Activated naive CD8-positive, alpha-beta T cell treated with anti-CD3 and anti-CD28 coated beads for 36 hours (primary cell): Measurements from ENCODE around the gene ANKRD44. TPM values are rescaled to one million over a fixed set of nuclear protein-coding genes. Genes with fewer than 3 reads are reported as not detected.
"Not testable (repeated sequence)": the region's sequence is repeated elsewhere in the genome, so short reads cannot be mapped to it uniquely, and the experiment has no call there.

Experiments
- DNase-seq: peaks from one replicate; pipeline ENCODE4 v3.0.0; 2021
- H3K27ac Mint-ChIP-seq: one replicate; pipeline ENCODE4 v1.8.0; 2022; ENCODE audit warnings: mild to moderate bottlenecking, moderate library complexity, mixed read lengths
- H3K27me3 Mint-ChIP-seq: one replicate; pipeline ENCODE4 v1.8.0; 2022; ENCODE audit warnings: mild to moderate bottlenecking, mixed read lengths
- H3K36me3 Mint-ChIP-seq: one replicate; pipeline ENCODE4 v1.8.0; 2021; ENCODE audit warnings: mild to moderate bottlenecking, mixed read lengths
- H3K4me1 Mint-ChIP-seq: one replicate; pipeline ENCODE4 v1.8.0; 2021; ENCODE audit warnings: mixed read lengths
- H3K4me3 Mint-ChIP-seq: one replicate; pipeline ENCODE4 v1.8.0; 2022; ENCODE audit warnings: mild to moderate bottlenecking, moderate library complexity, mixed read lengths
- H3K9me3 Mint-ChIP-seq: one replicate; pipeline ENCODE4 v1.8.0; 2022; ENCODE audit warnings: mixed read lengths
- total RNA-seq, 2 experiments: library from RNA; stranded (reverse); gene quantifications; one replicate each; pipeline ENCODE4 v1.2.3, GENCODE V29; 2021

The ANKRD44 gene
- total RNA-seq, 2 experiments from 2014 or later: 118 to 121 TPM

GRCh38 chr2:197008741-197009341 is 301.7 kb downstream of the ANKRD44 start:
- H3K9me3 Mint-ChIP-seq, H3K27ac Mint-ChIP-seq, DNase-seq, H3K4me1 Mint-ChIP-seq, H3K27me3 Mint-ChIP-seq, H3K4me3 Mint-ChIP-seq: not testable (repeated sequence)
- H3K36me3 Mint-ChIP-seq: peaks cover 17% of the 10 kb centered on the region

- no peaks in the 10 kb centered on the region for H3K27me3 Mint-ChIP-seq
- H3K4me1 Mint-ChIP-seq: peaks cover 2% of the 10 kb centered on the region
- H3K27ac Mint-ChIP-seq: peak overlapping the region; percentile 55
- H3K36me3 Mint-ChIP-seq: peaks cover 17% of the 10 kb centered on the region
- no peak overlapping the region for H3K4me3 Mint-ChIP-seq
- DNase-seq: no peak
- no peaks in the 10 kb centered on the region for H3K9me3 Mint-ChIP-seq
Observed at GRCh38 chr2:197007716-197008628, 302.6 kb downstream of the ANKRD44 start.

GRCh38 chr2:197001921-197002320 is 308.7 kb downstream of the ANKRD44 start:
- Mint-ChIP-seq H3K27ac (peak overlapping the region; percentile 51), H3K9me3 (no peaks in the 10 kb centered on the region), H3K4me3 (no peak overlapping the region), H3K36me3 (peaks cover 19% of the 10 kb centered on the region), H3K4me1 (peaks cover 4% of the 10 kb centered on the region), H3K27me3 (no peaks in the 10 kb centered on the region)
- DNase-seq: no peak

- no peaks in the 10 kb centered on the region for H3K9me3 Mint-ChIP-seq
- DNase-seq: no peak
- H3K27me3 Mint-ChIP-seq: no peaks in the 10 kb centered on the region
- peaks cover 38% of the 10 kb centered on the region for H3K36me3 Mint-ChIP-seq
- H3K4me1 Mint-ChIP-seq: peaks cover 14% of the 10 kb centered on the region
- no peak overlapping the region for H3K4me3 Mint-ChIP-seq
- no peak overlapping the region for H3K27ac Mint-ChIP-seq
Observed at GRCh38 chr2:196995757-196996314, 314.7 kb downstream of the ANKRD44 start.

GRCh38 chr2:196994764-196995163 is 315.8 kb downstream of the ANKRD44 start:
- peaks cover 25% of the 10 kb centered on the region for H3K4me1 Mint-ChIP-seq
- peak overlapping the region; percentile 3 for H3K27ac Mint-ChIP-seq
- peaks cover 46% of the 10 kb centered on the region for H3K36me3 Mint-ChIP-seq

GRCh38 chr2:196993617-196994016 is 317.0 kb downstream of the ANKRD44 start:
- Mint-ChIP-seq H3K36me3 (peaks cover 53% of the 10 kb centered on the region), H3K27me3 (no peaks in the 10 kb centered on the region), H3K9me3 (peaks cover 3% of the 10 kb centered on the region), H3K27ac (peak overlapping the region; percentile 72), H3K4me3 (no peak overlapping the region), H3K4me1 (peaks cover 35% of the 10 kb centered on the region)
- no peak for DNase-seq

More at GRCh38 chr2:196994764-196995163, 315.8 kb downstream of the ANKRD44 start:
- DNase-seq: no peak
- H3K4me3 Mint-ChIP-seq: no peak overlapping the region
- peaks cover 3% of the 10 kb centered on the region for H3K9me3 Mint-ChIP-seq
- no peaks in the 10 kb centered on the region for H3K27me3 Mint-ChIP-seq

- H3K27me3 Mint-ChIP-seq: no peaks in the 10 kb centered on the region
- peaks cover 3% of the 10 kb centered on the region for H3K9me3 Mint-ChIP-seq
- H3K4me1 Mint-ChIP-seq: peaks cover 47% of the 10 kb centered on the region
- H3K36me3 Mint-ChIP-seq: peaks cover 60% of the 10 kb centered on the region
- no peak overlapping the region for H3K4me3 Mint-ChIP-seq
- no peak for DNase-seq
- peak overlapping the region; percentile 55 for H3K27ac Mint-ChIP-seq
Observed at GRCh38 chr2:196992466-196992865, 318.1 kb downstream of the ANKRD44 start.

- H3K27me3 Mint-ChIP-seq: no peaks in the 10 kb centered on the region
- peaks cover 3% of the 10 kb centered on the region for H3K9me3 Mint-ChIP-seq
- H3K36me3 Mint-ChIP-seq: peaks cover 65% of the 10 kb centered on the region
- no peak for DNase-seq
- H3K4me1 Mint-ChIP-seq: peaks cover 56% of the 10 kb centered on the region
- H3K4me3 Mint-ChIP-seq: no peak overlapping the region
- peak overlapping the region; percentile 97 for H3K27ac Mint-ChIP-seq
Observed at GRCh38 chr2:196990788-196991461, 319.7 kb downstream of the ANKRD44 start.

GRCh38 chr2:196990092-196990491 is 320.5 kb downstream of the ANKRD44 start:
- peaks cover 72% of the 10 kb centered on the region for H3K36me3 Mint-ChIP-seq
- H3K9me3 Mint-ChIP-seq: peaks cover 6% of the 10 kb centered on the region
- peaks cover 60% of the 10 kb centered on the region for H3K4me1 Mint-ChIP-seq
- peak overlapping the region; percentile 97 for H3K27ac Mint-ChIP-seq
- H3K4me3 Mint-ChIP-seq: no peak overlapping the region
- no peak for DNase-seq
- no peaks in the 10 kb centered on the region for H3K27me3 Mint-ChIP-seq

- peaks cover 61% of the 10 kb centered on the region for H3K4me1 Mint-ChIP-seq
- no peak for DNase-seq
- H3K9me3 Mint-ChIP-seq: peaks cover 12% of the 10 kb centered on the region
- peak overlapping the region; percentile 26 for H3K4me3 Mint-ChIP-seq
- no peaks in the 10 kb centered on the region for H3K27me3 Mint-ChIP-seq
- peaks cover 74% of the 10 kb centered on the region for H3K36me3 Mint-ChIP-seq
- H3K27ac Mint-ChIP-seq: peak overlapping the region; percentile 97
Observed at GRCh38 chr2:196989496-196989895, 321.1 kb downstream of the ANKRD44 start.

GRCh38 chr2:196988639-196989038 is 321.9 kb downstream of the ANKRD44 start:
- peaks cover 65% of the 10 kb centered on the region for H3K4me1 Mint-ChIP-seq
- H3K27me3 Mint-ChIP-seq: no peaks in the 10 kb centered on the region
- peaks cover 16% of the 10 kb centered on the region for H3K9me3 Mint-ChIP-seq
- no peak for DNase-seq
- peak overlapping the region; percentile 97 for H3K27ac Mint-ChIP-seq
- H3K4me3 Mint-ChIP-seq: peak overlapping the region; percentile 9
- H3K36me3 Mint-ChIP-seq: peaks cover 74% of the 10 kb centered on the region

- H3K4me1 Mint-ChIP-seq: peaks cover 65% of the 10 kb centered on the region
- H3K9me3 Mint-ChIP-seq: peaks cover 16% of the 10 kb centered on the region
Observed at GRCh38 chr2:196987649-196988364, 322.8 kb downstream of the ANKRD44 start.

GRCh38 chr2:196987298-196987648 is 323.3 kb downstream of the ANKRD44 start:
- H3K9me3 Mint-ChIP-seq: peaks cover 21% of the 10 kb centered on the region

More at GRCh38 chr2:196987649-196988364, 322.8 kb downstream of the ANKRD44 start:
- Mint-ChIP-seq H3K27me3 (no peaks in the 10 kb centered on the region), H3K4me3 (peak overlapping the region; percentile 26), H3K36me3 (peaks cover 69% of the 10 kb centered on the region), H3K27ac (peak overlapping the region; percentile 97)
- peak; percentile 45 for DNase-seq

GRCh38 chr2:196985511-196986183 is 324.9 kb downstream of the ANKRD44 start:
- Mint-ChIP-seq H3K4me1 (peaks cover 54% of the 10 kb centered on the region), H3K9me3 (peaks cover 26% of the 10 kb centered on the region), H3K27ac (peak overlapping the region; percentile 61), H3K4me3 (no peak overlapping the region), H3K27me3 (no peaks in the 10 kb centered on the region), H3K36me3 (peaks cover 59% of the 10 kb centered on the region)
- no peak for DNase-seq

More at GRCh38 chr2:196987298-196987648, 323.3 kb downstream of the ANKRD44 start:
- peaks cover 71% of the 10 kb centered on the region for H3K36me3 Mint-ChIP-seq
- peak overlapping the region; percentile 8 for H3K4me3 Mint-ChIP-seq
- H3K27ac Mint-ChIP-seq: peak overlapping the region; percentile 97
- H3K27me3 Mint-ChIP-seq: no peaks in the 10 kb centered on the region
- H3K4me1 Mint-ChIP-seq: peaks cover 62% of the 10 kb centered on the region
- DNase-seq: no peak
